GM19467 (cell line): ENCODE measurements around the gene NPM1.
"Not testable (repeated sequence)": the region's sequence is repeated elsewhere in the genome, so short reads cannot be mapped to it uniquely, and the experiment has no call there.

ENCODE experiments used
- ATAC-seq: cut with Tn5 transposase; IDR thresholded peaks from one replicate; pipeline ENCODE4 v1.9.1; 2021; ENCODE audit warnings: mild to moderate bottlenecking, moderate library complexity; ENCODE audit not compliant: unreplicated experiment

NPM1 gene

DNA sequence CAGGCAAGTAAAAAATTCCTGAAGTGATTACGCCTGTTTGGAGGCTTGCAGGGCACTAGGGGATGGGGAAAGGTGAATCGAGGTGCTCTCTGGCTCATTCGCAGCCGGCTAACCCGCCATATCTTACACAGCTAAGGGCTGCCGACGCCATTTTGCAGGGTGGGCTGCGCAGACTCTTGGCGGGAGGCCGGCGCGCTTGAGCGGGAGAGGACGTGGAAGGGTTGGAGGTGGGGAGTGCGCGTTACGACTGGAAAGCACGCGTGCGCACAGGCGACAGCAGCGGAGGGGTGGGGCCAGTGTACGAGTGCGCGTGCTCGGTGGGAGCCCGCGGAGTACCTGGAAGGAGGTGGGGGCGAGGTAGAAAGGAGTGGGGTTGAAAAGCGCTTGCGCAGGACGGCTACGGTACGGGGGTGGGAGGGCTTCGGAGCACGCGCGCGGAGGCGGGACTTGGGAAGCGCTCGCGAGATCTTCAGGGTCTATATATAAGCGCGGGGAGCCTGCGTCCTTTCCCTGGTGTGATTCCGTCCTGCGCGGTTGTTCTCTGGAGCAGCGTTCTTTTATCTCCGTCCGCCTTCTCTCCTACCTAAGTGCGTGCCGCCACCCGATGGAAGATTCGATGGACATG is at the start of gene NPM1:
NPM1 (plus strand) TSS at position 505 of the 625 bp plus-strand sequence; CDS start at position 605, 100 bp downstream.
- ATAC-seq = peak; percentile 82

GRCh38 chr5:171340042-171340441 is 47.6 kb upstream of the NPM1 start:
- ATAC-seq = no peak

DNA sequence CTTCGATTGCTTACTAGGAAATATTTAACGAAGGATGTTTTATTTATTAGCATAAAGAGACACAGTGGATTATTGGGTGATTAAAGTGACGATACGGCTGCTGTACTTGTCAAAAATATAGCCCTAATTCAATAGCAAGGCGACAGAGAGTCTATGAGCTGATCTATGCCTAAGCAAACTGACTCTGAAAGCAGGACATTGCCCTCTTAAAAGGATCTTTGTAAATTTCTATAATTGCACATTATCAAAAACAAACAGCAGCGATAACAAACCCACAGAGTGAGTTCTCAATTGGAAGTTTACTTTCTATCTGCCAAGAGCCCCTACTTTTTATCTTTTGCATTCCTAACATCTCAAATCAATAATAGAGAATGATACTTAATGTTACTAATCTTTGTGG is 47.2 kb upstream of the NPM1 start:
- no peak for ATAC-seq

DNA sequence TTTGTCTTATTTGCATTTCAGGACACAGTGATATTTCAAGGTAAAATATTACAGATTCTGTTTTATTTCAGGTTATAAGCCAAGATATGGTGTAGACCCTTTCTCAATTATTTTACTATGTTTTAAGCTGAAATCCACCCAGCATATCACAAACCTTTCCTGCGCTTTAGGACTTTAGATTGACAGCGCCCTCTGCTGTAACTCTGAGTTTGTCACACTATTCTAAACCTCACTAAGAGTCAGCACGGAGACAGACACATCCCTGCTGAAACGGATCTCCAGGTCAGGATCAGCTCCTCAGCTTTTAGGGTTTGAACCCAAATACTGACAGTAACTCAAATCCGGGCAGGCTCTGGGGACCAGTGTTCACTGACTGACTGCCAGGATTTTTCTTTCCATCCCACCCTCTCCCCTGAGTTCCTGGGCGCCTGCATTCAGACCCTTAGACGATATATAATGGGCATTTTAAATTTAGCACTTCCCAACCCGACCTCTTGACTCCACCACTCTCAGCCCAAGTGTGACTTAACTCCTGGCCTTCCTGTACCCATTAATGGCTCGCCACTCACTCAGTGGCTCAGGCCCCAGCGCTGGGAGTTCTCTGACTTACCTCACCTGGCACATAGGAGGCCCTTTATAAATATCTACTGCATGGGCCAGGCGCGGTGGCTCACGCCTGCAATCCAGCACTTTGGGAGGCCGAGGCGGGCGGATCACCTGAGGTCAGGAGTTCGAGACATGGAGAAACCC is 45.1 kb upstream of the NPM1 start:
- ATAC-seq = no peak

- no peak for ATAC-seq
Observed at GRCh38 chr5:171344936-171345608, 42.6 kb upstream of the NPM1 start.

GRCh38 chr5:171351536-171352073 is 36.0 kb upstream of the NPM1 start:
- ATAC-seq = no peak

- ATAC-seq = peak; percentile 91
Observed at GRCh38 chr5:171355302-171355724, 32.3 kb upstream of the NPM1 start.

DNA sequence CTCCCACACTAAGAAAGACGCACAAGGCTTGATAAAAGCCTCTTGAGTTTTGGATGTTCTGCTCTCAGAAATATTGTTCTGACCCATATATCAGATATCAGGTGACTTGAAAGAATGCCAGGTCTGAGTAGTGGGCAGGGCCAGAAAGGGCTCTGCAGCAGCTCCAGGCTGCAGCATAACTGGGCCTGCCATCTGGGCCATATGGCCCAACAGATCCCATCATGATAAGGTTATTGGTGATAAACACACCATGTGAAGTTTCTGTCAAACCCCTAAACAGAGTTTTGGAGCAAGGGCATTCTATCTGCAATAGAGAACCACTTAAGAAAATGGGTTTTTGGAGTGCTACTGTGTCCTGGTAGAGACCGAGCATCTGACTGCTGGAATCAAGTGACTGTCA is 29.8 kb upstream of the NPM1 start:
- ATAC-seq = no peak

DNA sequence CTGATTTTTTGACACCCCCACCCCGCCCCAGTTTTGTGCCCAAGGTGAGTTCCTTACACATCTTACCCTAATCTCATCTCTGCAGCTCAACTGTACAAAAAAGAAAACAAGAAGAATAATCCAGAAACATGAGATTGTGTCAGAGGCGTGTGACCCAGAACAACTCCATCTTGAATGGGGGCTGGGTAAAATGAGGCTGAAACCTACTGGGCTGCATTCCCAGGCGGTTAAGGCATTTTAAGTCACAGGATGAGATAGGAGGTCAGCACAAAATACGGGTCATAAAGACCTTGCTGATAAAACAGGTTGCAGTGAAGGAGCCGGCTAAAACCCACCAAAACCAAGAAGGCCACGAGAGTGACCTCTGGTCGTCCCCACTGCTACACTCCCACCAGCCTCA is 26.5 kb upstream of the NPM1 start:
- ATAC-seq = not testable (repeated sequence)

DNA sequence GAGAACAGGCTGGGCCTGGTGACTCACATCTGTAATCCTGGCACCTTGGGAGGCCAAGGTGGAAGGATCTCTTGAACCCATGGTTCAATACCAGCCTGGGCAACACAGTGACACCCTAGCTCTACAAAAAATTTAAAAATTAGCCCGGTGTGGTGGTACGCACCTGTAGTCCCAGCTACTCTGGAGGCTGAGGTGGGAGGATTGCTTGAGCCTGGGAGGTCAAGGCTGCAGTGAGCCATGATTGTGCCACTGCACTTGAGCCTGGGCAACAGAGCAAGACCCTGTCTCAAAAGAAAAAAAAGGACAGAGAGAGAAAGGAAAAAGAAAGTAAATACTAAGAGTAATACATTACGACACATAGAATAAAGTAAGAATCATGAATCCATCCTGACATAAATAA is 24.4 kb upstream of the NPM1 start:
- not testable (repeated sequence) for ATAC-seq

GRCh38 chr5:171363846-171364245 is 23.8 kb upstream of the NPM1 start:
- ATAC-seq = no peak

DNA sequence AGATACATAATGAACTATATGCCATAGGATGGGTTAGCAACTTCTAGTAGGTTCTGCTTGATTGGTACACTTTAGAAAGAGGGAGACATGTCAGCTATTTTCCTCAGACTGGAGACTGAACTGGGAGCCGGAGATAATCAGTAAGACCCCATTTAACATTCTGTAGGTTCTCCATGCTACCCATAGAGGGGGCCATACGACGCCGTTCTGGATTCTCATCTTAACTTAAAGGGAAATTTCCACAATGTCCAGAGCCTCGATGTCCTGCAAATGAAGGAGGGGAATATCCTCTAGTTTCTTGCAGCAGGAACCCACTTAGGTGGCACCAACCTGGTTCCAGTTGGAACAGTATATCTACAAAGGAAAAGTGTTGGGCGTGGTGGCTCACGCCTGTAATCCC is 22.3 kb upstream of the NPM1 start:
- no peak for ATAC-seq

DNA sequence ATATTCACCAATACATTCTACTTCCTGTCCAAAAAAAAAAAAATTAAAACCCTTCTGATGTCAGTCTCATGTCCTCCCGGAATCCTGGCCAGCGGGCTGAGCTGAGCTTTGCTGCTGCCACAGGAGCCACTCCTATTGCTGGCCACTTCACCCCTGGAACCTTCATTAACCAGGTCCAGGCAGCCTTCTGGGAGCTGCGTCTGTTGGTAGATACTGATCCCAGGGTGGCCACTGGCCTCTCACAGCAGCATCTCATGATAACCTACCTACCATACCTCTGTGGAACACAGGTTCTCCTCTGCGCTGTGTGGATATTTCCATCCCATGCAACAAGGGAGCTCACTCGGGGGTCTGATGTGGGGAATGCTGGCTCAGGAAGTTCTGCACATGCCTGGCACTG is 21.0 kb upstream of the NPM1 start:
- no peak for ATAC-seq

DNA sequence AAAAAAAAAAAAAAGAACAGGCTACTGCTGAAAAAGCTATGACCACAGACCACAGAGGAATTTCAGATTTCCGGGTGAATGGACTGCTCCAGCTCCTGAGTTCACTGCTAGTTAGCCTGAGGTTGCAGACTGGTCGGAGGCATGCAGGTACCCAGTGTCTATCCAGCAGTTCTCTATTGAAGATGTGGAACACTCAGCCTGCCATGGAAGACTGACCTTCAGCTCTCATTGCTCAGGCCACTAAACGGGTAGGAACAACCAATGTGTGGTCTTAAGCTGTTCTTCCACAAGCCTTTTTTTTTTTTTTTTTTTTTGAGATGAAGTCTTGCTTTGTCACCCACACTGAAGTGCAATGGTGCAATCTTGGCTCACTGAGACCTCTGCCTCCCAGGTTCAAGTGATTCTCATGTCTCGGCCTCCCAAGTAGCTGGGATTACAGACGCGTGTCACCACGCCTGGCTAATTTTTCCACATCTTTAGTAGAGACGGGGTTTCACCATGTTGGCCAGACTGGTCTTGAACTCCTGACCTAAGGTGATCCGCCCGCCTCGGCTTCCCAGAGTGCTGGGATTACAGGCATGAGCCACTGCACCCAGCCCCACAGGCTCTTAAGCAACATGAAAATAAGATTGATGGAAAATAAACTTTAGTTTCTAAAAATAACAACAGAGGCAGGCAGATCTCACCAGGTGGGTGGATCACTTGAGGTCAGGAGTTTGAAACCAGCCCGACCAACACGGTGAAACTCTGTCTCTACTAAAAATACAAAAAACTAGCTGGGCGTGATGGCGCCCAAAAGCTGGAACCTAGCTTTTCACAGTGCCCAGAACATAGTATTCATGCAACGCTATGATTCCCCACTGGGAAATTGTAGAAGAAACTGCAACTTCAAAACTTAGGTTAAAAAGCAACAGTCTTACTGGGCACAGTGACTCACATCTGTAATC is 20.0 kb upstream of the NPM1 start:
- no peak for ATAC-seq

GRCh38 chr5:171369056-171369455 is 18.6 kb upstream of the NPM1 start:
- ATAC-seq = no peak

- no peak for ATAC-seq
Observed at GRCh38 chr5:171369898-171370297, 17.8 kb upstream of the NPM1 start.

- not testable (repeated sequence) for ATAC-seq
Observed at GRCh38 chr5:171370881-171371280, 16.8 kb upstream of the NPM1 start.

GRCh38 chr5:171371326-171371725 is 16.3 kb upstream of the NPM1 start:
- ATAC-seq = no peak

DNA sequence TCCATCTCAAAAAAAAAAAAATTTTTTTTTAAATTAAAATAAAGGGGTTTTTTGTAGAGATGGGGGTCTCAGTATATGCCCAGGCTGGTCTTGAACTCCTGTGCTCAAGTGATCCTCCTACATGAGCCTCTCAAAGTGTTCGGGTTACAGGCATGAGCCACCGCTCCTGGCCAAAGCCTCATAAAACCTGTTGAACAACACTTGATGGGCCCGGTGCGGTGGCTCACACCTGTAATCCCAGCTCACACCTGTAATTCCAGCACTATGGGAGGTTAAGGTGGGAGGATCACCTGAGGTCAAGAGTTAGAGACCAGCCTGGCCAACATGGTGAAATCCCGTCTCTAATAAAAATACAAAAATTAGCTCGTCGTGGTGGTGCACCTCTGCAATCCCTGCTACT is 7.7 kb upstream of the NPM1 start:
- no peak for ATAC-seq

- ATAC-seq = not testable (repeated sequence)
Observed at GRCh38 chr5:171384416-171384815, 3.2 kb upstream of the NPM1 start.

- ATAC-seq = not testable (repeated sequence)
Observed at GRCh38 chr5:171384999-171385398, 2.6 kb upstream of the NPM1 start.
